Measurements from ENCODE around the gene PRDM8.

The PRDM8 gene

DNA sequence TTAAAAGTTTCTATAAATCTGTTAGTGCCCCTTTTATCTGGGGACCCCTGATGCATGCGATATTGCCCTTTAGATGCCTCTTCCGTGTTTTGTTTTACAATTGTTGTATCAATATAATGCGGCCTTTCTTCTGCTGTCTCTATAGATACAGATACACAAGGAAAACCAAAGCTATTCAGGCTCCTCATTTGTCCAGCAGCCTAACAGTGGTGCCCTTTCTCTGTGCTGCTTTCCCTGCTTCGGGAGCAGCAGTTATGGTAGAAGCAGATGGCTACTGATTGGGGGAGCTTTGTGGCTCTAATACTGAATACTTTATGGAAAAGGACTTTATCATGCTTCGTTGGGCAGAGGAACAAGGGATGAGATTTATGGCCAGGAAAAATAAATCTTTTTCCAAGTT lies 10.6 kb upstream of the PRDM8 start:
- no peak for DNase-seq (ENCODE audit: low read depth, low spot score)
- H3K4me3 ChIP-seq (ENCODE audit: low read depth, low read length) = no peak overlapping the region
- TF ChIP-seq, protein P1, sequence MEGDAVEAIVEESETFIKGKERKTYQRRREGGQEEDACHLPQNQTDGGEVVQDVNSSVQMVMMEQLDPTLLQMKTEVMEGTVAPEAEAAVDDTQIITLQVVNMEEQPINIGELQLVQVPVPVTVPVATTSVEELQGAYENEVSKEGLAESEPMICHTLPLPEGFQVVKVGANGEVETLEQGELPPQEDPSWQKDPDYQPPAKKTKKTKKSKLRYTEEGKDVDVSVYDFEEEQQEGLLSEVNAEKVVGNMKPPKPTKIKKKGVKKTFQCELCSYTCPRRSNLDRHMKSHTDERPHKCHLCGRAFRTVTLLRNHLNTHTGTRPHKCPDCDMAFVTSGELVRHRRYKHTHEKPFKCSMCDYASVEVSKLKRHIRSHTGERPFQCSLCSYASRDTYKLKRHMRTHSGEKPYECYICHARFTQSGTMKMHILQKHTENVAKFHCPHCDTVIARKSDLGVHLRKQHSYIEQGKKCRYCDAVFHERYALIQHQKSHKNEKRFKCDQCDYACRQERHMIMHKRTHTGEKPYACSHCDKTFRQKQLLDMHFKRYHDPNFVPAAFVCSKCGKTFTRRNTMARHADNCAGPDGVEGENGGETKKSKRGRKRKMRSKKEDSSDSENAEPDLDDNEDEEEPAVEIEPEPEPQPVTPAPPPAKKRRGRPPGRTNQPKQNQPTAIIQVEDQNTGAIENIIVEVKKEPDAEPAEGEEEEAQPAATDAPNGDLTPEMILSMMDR (IDR thresholded peaks at IDR 0.05; ENCODE audit: low read depth, low read length) = no peak
- in situ Hi-C loops (cut with HindIII; ENCODE audit: low sequenced_read_pairs) = no loop called here

GRCh38 chr4:80187677-80188076 lies 9.6 kb upstream of the PRDM8 start:
- H3K4me3 ChIP-seq (ENCODE audit: low read depth, low read length) = no peak overlapping the region
- in situ Hi-C loops (cut with HindIII; ENCODE audit: low sequenced_read_pairs) = no loop called here
- TF ChIP-seq, protein P1 (IDR thresholded peaks at IDR 0.05; ENCODE audit: low read depth, low read length) = no peak
- no peak for DNase-seq (ENCODE audit: low read depth, low spot score)

DNA sequence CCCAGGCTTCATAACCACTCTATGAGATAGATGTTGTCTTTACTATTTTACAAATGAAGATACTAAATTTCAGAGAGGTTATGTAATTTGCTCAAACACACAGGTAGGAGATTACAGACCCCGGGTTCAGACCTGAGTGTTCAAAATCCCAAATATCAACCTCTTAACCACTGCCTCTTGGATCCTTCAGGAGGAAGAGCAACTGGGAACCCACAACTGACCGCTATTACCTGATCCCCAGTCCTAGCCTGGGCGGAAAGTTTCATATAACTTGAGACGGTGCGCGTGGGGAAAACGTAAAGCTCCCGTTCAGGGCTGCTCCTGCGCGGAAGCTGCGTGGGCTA lies 8.9 kb upstream of the PRDM8 start:
- no peak for DNase-seq (ENCODE audit: low read depth, low spot score)
- TF ChIP-seq, protein P1 (IDR thresholded peaks at IDR 0.05; ENCODE audit: low read depth, low read length) = no peak
- in situ Hi-C loops (cut with HindIII; ENCODE audit: low sequenced_read_pairs) = no loop called here
- H3K4me3 ChIP-seq (ENCODE audit: low read depth, low read length) = no peak overlapping the region

DNA sequence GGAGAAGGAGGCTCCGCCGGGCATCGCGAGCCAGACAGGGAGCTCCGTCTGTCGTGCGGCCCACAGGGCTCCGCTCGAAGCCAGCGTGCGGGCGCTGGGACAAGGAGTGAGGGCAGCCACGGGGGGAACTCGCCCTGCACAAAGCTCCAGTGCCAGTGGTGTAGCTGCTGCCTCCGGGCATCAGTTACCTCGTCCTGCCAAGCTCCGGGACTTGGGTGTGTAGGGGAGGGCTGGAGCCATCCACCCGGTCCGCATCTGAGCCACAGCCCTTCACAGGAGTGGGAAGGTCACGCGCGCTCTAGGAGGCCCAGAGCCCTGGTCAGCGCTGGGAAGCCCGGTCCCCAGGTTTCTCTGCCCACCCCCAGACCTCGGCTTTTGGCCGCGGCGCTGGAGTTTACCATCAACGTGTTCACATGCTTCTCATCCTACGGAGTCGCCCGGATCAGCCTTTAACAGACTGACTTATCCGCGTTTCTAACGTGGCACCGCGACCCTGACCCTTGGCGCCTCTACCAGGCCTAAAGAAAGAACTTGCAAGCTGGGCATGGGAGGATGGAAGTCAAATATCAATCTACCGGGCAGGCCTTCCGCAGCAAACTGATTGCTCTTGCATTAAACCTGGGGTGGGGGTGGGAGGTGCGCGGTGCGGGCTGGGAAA lies 8.4 kb upstream of the PRDM8 start:
- TF ChIP-seq, protein P1 (IDR thresholded peaks at IDR 0.05; ENCODE audit: low read depth, low read length) = no peak

DNA sequence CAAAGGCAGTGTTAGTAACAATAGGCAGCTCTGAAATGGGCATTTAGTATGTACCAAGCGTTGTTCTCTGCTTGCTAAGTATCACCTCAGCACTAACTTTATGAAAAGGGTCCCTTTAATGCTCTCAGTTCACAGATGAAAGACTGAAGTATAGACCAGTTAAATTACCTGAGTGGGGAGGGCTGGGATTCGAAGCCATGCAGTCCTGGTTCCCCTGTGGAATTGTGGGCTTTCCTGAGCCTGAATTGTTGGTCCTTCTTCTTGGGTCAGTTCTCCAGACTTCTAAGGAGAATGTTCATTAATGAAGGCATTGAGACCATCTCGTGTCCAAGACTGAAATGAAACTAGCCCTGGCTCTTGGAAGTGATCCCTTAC lies 7.7 kb upstream of the PRDM8 start:
- in situ Hi-C loops (cut with HindIII; ENCODE audit: low sequenced_read_pairs) = no loop called here
- TF ChIP-seq, protein P1 (IDR thresholded peaks at IDR 0.05; ENCODE audit: low read depth, low read length) = no peak
- H3K4me3 ChIP-seq (ENCODE audit: low read depth, low read length) = no peak overlapping the region
- no peak for DNase-seq (ENCODE audit: low read depth, low spot score)

More for the DNA sequence above, 8.4 kb upstream of the PRDM8 start:
- in situ Hi-C loops (cut with HindIII; ENCODE audit: low sequenced_read_pairs) = no loop called here
- no peak overlapping the region for H3K4me3 ChIP-seq (ENCODE audit: low read depth, low read length)
- no peak for DNase-seq (ENCODE audit: low read depth, low spot score)

DNA sequence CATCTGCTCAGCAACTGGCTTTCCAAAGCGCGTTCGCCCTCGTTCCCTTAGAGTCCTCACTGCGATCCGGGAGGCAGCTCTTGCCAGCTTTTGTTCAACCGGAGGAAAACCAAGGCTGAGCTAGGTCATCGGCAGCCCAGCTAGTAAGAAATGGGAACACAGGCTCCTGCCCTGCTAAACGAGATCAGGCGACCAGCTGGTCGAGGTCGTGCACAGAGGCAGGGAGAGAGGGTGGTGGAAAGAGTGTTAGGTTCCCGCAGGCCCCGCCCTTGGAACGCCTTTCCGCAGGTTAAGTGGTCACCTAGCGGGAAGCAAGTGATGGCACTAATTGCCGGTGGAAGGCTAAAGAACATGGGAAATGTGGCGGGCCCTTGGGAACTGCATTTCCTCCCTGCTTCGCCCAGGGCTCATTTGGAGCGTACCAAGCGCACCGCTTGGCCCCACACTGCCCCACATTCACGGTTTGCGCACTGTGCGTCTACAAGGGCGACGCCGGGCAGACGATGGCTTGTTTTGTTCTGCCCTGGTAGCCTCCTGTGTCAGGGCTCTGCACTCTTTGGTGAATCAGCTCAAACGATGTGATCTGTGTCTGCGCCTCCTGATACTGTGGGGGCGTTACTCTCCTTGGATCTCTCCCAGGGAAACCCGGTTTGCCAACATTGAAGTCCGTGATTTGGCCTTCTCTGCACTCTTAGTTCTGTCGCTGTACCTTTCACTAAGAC lies 7.2 kb upstream of the PRDM8 start:
- DNase-seq (ENCODE audit: low read depth, low spot score) = no peak
- H3K4me3 ChIP-seq (ENCODE audit: low read depth, low read length) = no peak overlapping the region
- TF ChIP-seq, protein P1 (IDR thresholded peaks at IDR 0.05; ENCODE audit: low read depth, low read length) = no peak
- in situ Hi-C loops (cut with HindIII; ENCODE audit: low sequenced_read_pairs) = no loop called here
